Hematopoietic multipotent progenitor cell treated with erythropoietin and hydrocortisone succinate and interleukin-3 and kit ligand, for 17 days (in vitro differentiated cells): ENCODE measurements around the gene CAMTA2.
"Not testable (repeated sequence)": the region's sequence is repeated elsewhere in the genome, so short reads cannot be mapped to it uniquely, and the experiment has no call there.

Experiments used
- DNase-seq: peaks from one replicate; pipeline ENCODE4 v3.0.0-alpha.2; 2015; ENCODE audit warnings: low spot score

CAMTA2 gene

GRCh38 chr17:4928881-4929280 lies 58.6 kb downstream of the CAMTA2 start:
- no peak for DNase-seq

GRCh38 chr17:4926577-4927335 lies 60.7 kb downstream of the CAMTA2 start:
- not testable (repeated sequence) for DNase-seq

GRCh38 chr17:4921320-4921719 lies 66.2 kb downstream of the CAMTA2 start:
- no peak for DNase-seq

- DNase-seq: no peak
Observed at GRCh38 chr17:4920351-4921048, 67.0 kb downstream of the CAMTA2 start.

- DNase-seq: no peak
Observed at GRCh38 chr17:4919511-4920047, 67.9 kb downstream of the CAMTA2 start.
